ENCODE measurements around the gene RFX4. TPM values are rescaled to one million over a fixed set of nuclear protein-coding genes. Genes with fewer than 3 reads are reported as not detected.

The RFX4 gene
- total and polyA plus RNA-seq, 2 experiments from 2014 or later, result not detected

- H3K27ac ChIP-seq, result peak overlapping the region; percentile 36
- no peak for TF ChIP-seq CTCF (IDR thresholded peaks at IDR 0.05; ENCODE audit: low read depth, low read length)
- peaks cover 19% of the 10 kb centered on the region for H3K4me1 ChIP-seq (ENCODE audit: low read depth)
- no peaks in the 10 kb centered on the region for H3K36me3 ChIP-seq
- DNase-seq (ENCODE audit: low read depth in 1 of 2, low spot score in 1 of 2), result peak in 1 of 2 donors; percentile 13
- no peaks in the 10 kb centered on the region for H3K27me3 ChIP-seq
- no peak overlapping the region for H3K4me3 ChIP-seq
- H3K9me3 ChIP-seq (ENCODE audit: low read depth), result no peaks in the 10 kb centered on the region
Measured at GRCh38 chr12:106801830-106802533, 219.2 kb downstream of the RFX4 start.

GRCh38 chr12:106804668-106805067, 221.9 kb downstream of the RFX4 start:
- Histone ChIP-seq H3K36me3 (no peaks in the 10 kb centered on the region), H3K4me1 (ENCODE audit: low read depth) (peaks cover 19% of the 10 kb centered on the region), H3K27ac (peak overlapping the region; percentile 51), H3K4me3 (no peak overlapping the region), H3K27me3 (no peaks in the 10 kb centered on the region), H3K9me3 (ENCODE audit: low read depth) (no peaks in the 10 kb centered on the region)
- no peak for DNase-seq (ENCODE audit: low read depth in 1 of 2, low spot score in 1 of 2)
- no peak for TF ChIP-seq CTCF (IDR thresholded peaks at IDR 0.05; ENCODE audit: low read depth, low read length)

Other genes with a start within 250 kb of the RFX4 start
- gene POLR3B, start 225.3 kb upstream of the RFX4 start, total RNA-seq, result 10.7 and 11.5 TPM in 2 replicates
- gene POLR3B, start 225.3 kb upstream of the RFX4 start, polyA plus RNA-seq, result 8.5 and 12.2 TPM in 2 replicates
- gene RIC8B, start 191.7 kb downstream of the RFX4 start, total RNA-seq, result 13.9 and 16.6 TPM in 2 replicates
- gene RIC8B, start 191.7 kb downstream of the RFX4 start, polyA plus RNA-seq, result 15.7 and 29.8 TPM in 2 replicates